Skin of body (tissue), 2 donors: ENCODE data around the gene GRN. TPM values are rescaled to one million over a fixed set of nuclear protein-coding genes. Genes with fewer than 3 reads are reported as not detected.
"Not testable (repeated sequence)": the region's sequence is repeated elsewhere in the genome, so short reads cannot be mapped to it uniquely, and the experiment has no call there.

Source experiments
- DNase-seq: peaks from one replicate; lab custom pipeline; 2025; lab: John Stamatoyannopoulos, UW
- total RNA-seq: library from RNA; depleted of rRNA; stranded (reverse); fragments of >200 nt; gene quantifications from one replicate; pipeline ENCODE4 v1.2.3, GENCODE V29; 2014

GRN gene
- total RNA-seq, 1 donor from 2014 or later = 184 TPM

DNA sequence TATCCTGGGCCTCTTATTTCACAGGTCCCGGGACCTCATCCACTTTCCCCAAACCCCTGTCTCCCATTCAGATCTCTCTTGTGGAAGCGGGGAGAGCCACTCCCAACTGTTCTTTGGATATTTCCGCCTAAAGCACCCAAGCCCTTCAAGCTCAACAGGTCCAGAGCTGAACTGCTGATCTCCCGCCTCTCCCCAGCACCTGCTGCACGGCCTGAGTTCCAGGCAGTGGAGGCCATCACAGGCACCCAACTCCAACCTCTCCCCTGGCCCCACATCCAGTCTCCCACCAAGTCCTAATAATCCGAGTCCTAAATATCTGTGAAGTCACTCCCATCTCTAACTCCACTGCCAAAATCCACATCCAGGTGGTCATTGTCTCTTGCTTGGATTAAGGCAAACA, 37.8 kb downstream of the GRN start:
- DNase-seq = no peak

DNA sequence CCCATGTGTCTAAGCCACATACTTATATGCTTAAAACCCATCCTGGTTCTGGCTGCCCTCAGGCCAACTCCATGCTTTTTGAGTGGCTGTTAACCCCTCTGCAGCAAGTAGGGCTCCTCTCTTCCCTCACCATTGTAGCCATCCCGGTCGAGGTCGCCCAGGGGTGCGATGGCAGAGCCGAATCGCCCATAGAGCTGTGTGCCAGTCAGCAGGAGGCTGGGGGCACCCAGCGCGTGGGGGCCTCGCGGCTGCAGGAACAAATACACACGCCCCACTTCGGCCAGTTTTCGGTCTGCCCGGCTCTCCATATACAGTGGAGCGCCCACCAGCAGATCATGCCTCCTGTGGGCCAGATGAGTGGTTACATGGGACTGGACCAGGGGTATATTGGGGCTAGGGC, 38.3 kb downstream of the GRN start:
- no peak for DNase-seq

DNA sequence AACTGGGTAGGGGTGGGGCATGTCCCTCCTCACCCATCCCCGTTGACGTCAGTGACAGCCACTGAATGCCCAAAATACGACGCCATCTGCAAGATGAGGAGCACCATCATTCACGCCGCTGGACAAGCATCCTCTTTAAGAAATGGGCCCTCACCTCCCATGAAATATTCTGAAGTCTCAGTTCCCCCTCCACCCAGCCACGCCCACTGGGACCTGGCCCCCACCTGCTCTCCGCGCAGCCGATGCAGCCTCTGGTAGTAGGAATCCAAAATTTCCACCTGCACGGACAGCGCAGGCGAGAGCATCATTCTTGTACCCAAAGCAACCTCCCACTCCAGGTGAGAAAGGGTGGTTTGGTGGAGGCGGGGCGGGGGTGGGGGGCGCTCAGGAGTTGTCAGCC, 38.8 kb downstream of the GRN start:
- no peak for DNase-seq

DNA sequence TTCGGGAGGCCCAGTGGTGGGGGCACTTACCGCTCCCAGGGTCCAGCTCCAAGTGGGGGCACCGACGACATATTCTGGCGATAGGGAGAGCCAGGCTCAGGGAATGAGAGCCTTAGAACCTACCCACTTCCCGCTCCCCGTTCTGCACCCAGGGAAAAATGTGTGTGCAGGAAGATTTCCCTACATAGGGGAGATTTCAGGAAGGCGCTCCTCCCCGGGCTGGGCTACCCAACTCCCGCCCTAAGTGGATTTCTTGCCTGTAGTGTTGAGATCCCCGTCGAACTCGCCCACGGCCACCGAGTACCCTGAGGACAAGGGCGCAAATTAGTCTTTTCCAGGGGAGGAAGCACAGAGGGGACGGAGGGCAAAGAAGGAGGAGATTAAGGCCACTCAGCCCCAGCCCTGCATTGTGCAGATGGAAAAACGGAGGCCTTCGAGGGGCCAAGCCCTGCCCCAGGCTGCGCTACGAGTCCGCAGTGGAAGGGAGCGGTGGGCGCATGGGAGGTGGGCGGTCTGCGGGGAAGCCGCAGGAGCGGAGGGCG, 39.2 kb downstream of the GRN start:
- DNase-seq = no peak

DNA sequence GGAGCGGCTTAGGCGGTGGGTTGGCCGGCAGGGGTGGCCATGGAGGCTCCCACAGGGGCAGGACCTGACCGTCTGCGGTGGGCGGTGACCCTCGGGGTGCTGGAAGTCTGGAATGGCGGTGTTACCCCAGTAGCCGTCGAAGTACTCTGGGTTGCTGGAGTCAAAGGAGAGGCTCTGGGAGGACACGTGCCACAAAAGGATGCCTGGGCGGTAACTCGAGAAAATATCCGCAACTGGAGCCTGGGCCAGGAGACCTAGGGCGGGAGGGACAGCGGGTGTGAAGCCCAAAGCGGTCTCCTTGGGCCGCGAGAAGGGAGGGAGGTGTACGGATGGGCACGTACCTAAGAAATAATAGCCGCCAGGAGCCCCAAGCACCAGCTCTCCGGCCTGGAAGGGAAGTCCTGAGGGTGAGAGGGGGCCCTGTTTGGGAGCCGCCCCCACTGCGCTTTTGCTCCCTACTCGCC, 39.8 kb downstream of the GRN start:
- DNase-seq = no peak

DNA sequence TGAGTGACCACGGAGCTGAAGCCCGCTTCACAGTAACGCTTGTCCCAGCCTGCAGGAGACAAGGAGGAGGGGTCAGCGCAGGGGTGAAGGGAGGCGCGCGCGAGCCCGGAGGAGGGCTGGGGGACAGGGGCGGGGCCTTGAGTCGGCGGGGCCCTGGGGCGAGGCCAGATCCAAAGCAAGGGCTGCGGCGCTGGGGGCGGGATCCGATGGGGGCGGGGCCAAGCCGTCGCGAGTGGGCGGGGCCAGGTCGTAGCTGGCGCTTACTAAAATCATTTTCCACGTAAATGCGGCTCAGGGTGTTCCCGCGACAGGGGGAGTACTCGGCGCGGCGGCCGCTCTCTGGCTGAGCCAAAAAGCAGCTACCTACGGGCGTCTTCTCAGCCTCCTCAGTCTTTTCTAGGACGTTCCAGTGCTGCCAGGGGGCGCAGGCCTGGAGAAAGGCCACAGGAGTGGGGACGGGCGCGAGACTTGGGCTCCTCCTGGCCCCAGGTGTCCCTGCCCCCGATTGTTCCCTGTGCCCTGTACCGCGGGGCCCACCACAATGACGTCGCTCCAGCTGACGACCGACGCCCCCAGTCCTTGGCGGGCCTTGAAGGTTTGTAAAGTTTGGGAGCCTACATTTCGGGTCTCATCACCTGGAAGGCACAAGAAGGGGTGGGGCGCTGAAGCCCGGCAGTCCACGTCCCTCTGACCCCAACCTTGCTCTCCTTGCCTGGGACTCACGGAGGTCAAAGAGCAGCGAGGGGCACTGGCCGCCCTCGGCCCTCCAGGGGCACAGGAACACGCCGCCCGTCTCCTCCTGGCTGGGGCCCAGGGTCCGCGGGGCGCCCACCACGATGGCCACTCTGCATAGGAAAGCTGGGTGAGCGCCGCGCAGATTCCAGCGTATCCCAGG, 40.4 kb downstream of the GRN start:
- peak; percentile 31 for DNase-seq

DNA sequence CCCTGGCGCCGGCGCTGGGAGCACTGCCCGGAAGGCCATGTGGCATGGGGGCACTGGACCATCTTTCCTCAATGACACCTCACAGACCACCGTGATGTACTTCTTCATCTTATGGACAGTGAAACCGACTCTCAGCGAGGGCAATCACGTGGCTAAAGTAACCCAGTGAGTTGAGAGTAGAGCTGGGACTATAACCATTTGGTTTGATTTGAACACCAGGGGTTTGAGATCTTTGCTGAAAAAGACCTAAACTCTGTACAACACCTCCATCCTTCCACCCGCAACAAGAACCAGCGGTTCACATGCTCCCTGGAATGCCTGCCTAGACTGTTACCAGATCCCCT, 41.1 kb downstream of the GRN start:
- DNase-seq = no peak

DNA sequence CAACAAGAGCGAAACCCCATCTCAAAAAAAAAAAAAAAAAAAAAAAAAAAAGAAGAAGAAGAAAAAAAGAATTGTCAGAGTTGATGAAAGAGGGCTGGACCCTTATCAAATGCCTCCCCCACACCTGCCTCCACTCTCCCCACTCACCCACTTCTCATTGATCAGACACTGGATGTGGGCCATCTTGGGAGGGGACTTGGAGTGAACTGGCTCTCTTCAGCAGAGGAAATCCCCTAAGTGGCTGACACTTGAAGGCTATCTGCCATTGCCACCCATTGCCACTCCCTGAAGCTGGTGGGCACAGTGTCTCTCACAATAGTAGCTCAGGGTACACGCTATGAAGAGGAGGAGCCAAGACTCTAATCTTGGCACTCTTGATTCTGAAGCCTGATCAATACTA, 42.7 kb downstream of the GRN start:
- no peak for DNase-seq

DNA sequence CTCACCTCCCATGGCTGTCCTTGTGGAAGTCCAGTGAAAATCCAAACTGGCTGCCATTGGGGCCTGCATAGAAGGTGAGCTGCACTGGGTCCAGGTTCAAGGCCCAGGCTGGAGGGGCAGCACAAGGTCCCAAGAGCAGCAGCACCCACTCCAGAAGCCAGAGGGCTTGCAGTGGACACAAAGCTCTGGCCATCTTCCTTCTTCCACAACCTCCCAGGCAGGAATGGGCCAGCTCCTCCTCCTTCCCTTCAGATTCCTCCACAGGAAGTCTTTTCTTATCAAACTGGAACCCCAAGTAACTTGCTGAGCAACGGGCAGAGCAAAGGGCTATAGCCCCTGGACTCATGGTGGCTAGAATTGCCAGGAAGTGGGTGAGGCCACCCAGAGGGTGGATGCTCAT, 44.2 kb downstream of the GRN start, which contains the start of gene ITGA2B:
ITGA2B (minus strand) TSS at position 369 of the 400 bp plus-strand sequence; CDS start at position 193, 176 bp downstream.
- no peak for DNase-seq

DNA sequence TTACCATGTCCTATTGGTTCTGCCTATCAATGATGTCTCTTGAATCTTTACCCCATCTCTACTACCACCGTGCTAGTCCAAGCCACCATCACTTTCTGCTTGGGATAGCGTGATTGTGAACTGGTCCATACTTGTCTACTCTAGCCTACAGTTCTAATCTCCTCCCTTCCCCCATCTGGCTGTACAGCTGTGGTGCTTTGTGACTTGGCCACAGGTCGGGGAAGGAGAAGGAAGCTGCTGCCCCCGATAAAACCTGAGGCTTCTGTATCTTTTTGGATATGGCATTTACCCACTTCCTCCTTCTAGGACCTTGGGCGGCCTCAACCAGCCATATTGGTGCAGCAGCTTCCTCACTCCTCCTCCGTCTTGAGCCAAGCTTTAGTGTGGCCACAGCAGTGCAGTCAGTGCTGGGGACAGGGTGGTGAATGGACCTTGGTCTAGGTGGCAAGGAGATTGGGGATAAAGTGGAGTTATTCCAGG, 44.7 kb downstream of the GRN start:
- DNase-seq = no peak

DNA sequence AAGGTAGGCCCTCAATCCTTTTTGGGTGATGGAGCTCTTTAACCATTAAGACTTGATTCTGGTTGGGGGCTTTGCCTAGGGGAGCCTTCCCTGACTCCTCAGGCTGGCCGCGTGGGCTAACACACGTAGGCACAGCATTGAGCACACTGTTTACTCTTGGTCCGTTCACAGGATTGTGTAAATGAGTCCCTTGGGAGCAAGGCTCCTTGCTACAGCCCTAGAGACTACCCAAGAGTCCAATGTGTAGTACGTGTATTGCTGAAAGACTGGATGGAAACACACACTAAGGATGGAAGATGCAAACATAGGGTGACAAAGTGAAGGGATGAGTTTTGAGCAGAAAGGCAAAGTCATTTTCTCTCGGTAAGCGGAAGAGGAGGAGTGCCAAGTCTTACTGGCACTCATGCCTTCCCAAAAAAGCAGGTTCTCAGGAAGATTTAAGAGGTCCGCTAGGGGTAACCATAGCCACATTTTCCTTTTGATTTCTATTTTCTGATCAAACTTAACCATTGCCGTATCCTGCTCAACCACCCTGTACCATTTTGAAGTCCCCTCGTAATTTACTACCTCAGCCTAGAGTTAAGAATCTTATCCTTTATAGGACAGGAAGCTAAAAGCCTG, 45.3 kb downstream of the GRN start:
- DNase-seq = no peak

DNA sequence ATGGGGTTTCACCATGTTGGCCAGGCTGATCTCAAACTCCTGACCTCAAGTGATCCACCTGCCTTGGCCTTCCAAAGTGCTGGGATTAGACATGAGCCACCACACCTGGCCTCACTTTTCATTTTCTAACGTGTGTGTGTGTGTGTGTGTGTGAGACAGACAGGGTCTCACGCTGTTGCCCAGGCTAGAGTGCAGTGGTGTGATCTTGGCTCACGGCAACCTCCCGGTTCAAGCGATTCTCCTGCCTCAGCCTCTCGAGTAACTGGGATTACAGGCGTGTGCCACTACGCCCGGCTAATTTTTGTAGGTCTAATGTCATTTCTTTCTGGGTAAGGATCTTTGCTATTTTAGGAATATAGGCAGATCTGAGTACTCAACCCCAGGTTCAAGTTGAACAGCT, 49.0 kb downstream of the GRN start:
- not testable (repeated sequence) for DNase-seq

DNA sequence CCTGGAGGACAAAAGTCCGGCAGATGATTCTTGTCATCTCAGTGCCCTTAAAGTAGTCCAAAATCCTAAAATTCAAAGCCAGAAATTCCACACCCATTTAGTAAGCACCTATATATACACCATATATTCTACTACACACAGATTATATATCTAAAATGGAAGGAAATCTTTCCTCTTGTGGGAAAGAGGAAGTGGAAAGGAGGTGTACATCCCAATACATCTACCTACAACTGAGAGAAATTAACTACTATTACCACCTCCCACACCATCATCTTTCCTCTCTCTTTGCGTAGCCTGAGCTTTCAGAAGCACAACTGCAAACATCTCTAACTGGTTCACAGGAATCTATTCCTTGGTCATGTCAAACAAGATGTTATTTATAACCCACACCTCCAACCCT, 49.7 kb downstream of the GRN start:
- DNase-seq = no peak

DNA sequence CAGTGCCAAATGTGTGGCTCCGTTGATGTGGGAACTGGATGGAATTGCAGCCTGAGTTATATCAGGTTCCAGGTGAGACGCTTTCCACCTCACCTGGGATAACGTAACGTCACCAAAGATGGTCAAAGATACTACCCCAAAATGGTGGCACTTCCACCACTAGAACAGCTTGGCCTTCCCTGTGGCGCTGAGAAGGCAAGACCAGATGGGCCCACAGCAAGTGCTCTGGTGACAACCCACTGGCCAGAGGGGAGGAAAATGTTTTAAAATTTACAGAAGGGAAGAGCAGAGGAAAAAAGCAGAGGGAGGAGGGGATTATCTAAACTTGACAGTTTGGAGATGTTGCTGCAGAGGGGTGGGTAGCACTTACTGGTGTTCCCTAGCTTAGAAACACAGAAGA, 51.8 kb downstream of the GRN start:
- DNase-seq = no peak

DNA sequence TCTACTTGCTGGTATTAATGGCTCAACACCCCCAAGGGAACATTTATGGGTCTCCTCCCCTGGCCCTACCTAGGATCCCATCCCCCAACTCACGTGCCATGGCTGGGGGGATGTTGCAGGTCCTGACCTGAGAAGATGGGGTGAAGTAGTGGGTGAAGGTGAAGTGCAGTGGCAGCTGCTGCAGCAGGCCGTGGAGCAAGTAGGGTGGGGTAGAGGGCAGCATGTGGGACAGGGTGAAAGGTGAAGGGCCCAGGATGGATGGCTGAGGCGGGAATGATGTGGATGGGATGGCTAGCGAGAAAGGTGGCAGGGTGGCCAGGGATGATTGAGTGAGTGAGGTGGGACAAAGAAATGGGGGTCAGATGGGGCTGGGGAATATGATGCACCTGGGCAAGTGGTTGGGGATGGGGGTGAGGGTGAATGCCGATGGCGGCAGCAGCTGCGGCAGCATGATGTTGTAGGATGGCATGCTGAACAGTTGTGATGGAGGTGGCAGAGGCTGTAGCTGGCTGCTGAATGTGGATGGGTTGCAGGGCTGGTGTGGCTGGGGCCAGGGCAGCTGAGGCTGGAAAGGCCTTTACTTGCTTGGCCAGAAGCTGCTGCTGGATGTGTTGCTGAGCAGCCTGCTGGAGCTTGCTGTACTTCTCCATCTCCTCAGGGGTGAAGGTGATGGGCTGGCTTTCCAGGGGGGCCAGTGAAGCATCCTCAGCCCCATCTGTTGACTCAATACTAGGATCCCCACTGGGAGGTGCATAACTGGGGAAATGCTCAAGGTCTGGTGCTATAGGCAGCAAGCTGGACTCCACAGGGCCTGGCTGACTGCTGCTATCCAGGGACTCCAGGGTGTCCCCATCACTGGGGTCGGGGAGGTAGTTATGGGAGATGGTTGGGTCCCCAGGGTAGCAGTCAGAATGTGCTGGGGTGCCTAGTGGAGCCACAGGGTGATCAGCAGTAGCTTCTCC, 52.7 kb downstream of the GRN start:
- DNase-seq = no peak

DNA sequence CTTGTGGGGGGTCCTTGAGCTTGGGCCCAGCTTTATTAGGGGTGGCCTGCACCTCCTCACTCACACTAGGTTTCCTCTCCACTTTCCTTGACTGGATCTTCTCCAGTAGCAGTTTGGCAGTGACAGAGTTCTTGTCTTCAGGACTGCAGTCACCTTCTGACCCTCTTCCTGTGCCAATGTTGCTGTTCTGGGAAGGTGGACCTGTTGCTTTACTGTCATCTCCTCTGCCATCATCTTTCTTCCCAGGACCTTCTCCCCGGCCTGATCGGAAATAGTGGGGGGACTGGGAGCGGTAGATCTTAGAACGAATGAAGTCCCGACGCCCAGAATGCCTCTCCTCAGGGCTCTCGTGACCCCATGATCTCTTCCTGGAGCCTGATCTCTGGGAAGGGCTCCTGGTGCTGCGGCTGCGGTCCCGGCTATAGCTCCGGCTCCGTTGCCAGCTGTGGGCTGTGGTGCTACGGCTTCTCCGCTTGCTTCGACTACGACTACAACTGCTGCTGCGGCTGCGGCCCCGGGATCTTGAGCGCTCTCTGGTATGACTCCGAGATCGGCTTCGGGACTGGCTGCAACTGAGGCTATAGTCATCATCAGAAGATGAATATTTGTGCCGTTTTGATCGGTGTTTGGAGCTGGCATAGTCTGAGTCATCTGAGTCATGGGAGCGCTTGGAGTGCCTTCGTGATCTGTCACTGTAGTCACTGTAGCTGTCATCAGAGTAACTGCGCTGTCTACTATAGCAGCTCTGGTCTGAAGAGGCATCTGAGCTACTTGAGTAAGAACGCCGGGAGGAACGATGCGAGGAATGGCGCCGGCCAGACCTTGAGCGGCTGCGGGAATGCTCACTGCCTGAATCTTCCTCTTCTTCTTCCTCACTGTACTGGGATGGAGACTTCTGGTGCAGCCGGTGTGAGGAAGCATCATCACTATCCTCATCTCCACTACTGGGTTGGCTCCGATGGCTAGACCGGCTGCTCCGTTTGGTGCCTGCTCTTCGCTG, 53.9 kb downstream of the GRN start:
- no peak for DNase-seq

DNA sequence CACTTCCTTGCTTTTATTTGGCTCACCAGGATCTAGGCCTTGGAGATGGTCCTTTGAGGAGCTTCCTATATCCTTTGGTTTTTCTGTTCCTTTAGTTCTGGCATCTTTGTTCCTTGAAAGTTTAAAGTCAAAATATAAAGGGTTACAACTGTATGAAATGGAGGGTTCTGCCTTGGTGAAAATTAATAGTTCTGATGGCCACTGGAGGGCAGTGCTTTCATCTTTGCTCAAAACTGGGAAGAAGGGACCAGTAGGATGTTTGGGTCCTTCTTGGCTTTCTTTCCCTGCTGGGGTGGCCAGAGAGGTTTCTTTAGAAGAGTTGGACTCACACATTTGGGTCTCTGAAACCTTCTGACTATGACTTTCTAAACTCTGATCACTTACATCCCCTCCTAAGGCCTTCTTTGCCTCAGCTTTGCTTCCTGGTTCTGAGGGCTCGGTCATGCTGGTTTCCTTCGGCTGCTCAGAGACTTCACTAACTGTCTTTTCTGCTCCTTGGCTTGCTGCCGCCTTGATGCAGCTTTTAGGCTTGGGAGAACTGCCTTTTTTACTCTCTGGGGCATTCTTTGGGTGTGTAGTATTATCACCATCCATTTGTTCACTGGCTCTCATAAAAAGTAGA, 55.2 kb downstream of the GRN start:
- no peak for DNase-seq
